ENCODE results near the gene NLRC5. TPM values are rescaled to one million over a fixed set of nuclear protein-coding genes. Genes with fewer than 3 reads are reported as not detected.
"Not testable (repeated sequence)": the region's sequence is repeated elsewhere in the genome, so short reads cannot be mapped to it uniquely, and the experiment has no call there.

NLRC5 gene
- total and polyA plus RNA-seq, 8 donors = 4.6 to 26.6 (median 9.9) TPM

- no peak overlapping the region for H3K27ac ChIP-seq
- H3K4me3 ChIP-seq = no peak overlapping the region
- no peak for DNase-seq
- TF ChIP-seq CTCF (IDR thresholded peaks at IDR 0.05) = no peak
- no peaks in the 10 kb centered on the region for H3K27me3 ChIP-seq
- no peaks in the 10 kb centered on the region for H3K36me3 ChIP-seq
- FAIRE-seq = no peak
- H3K9me3 ChIP-seq = no peaks in the 10 kb centered on the region
- 63 to 75% methylated on average over 2 of the region's 2 CpGs for WGBS, 2 donors
- no peak for ATAC-seq
- H3K4me1 ChIP-seq = peaks cover 0 to 17% (median 5%) of the 10 kb centered on the region in 3 donors
- intact Hi-C loops (cut with DNase I) = no loop called here
Measured at GRCh38 chr16:56985962-56986360, 3.4 kb upstream of the NLRC5 start.

GRCh38 chr16:56986361-56986760, 3.0 kb upstream of the NLRC5 start:
- no peaks in the 10 kb centered on the region for H3K36me3 ChIP-seq
- DNase-seq (no peak), ATAC-seq (no peak), FAIRE-seq (no peak)
- TF ChIP-seq CTCF (IDR thresholded peaks at IDR 0.05) = no peak
- intact Hi-C loops (cut with DNase I) = no loop called here
- H3K9me3 ChIP-seq = no peaks in the 10 kb centered on the region
- H3K27me3 ChIP-seq = no peaks in the 10 kb centered on the region
- H3K4me3 ChIP-seq = no peak overlapping the region
- WGBS, 2 donors = 18 to 50% methylated on average over 1 of the region's 1 CpG
- no peak overlapping the region for H3K27ac ChIP-seq
- peaks cover 0 to 17% (median 5%) of the 10 kb centered on the region in 3 donors for H3K4me1 ChIP-seq

GRCh38 chr16:56986908-56987307, 2.4 kb upstream of the NLRC5 start:
- DNase-seq; H3K27ac ChIP-seq; ATAC-seq; H3K9me3 ChIP-seq; intact Hi-C loops (cut with DNase I); H3K4me3 ChIP-seq; H3K36me3 ChIP-seq; H3K27me3 ChIP-seq; FAIRE-seq: not testable (repeated sequence)
- WGBS, 2 donors = 87 to 93% methylated on average over 4 of the region's 4 CpGs
- H3K4me1 ChIP-seq = peaks cover 0 to 17% (median 5%) of the 10 kb centered on the region in 3 donors

GRCh38 chr16:56987692-56988091, 1.7 kb upstream of the NLRC5 start:
- no peak for TF ChIP-seq CTCF (IDR thresholded peaks at IDR 0.05)
- intact Hi-C loops (cut with DNase I) = no loop called here
- no peak for DNase-seq
- H3K4me3 ChIP-seq = no peak overlapping the region
- no peaks in the 10 kb centered on the region for H3K36me3 ChIP-seq
- H3K4me1 ChIP-seq = peaks cover 0 to 17% (median 5%) of the 10 kb centered on the region in 3 donors
- FAIRE-seq = no peak
- H3K27me3 ChIP-seq = no peaks in the 10 kb centered on the region
- no peak overlapping the region for H3K27ac ChIP-seq
- no peak for ATAC-seq
- no peaks in the 10 kb centered on the region for H3K9me3 ChIP-seq
- 94 to 95% methylated on average over 2 of the region's 2 CpGs for WGBS, 2 donors

GRCh38 chr16:56988161-56988947, 1.0 kb upstream of the NLRC5 start:
- no peaks in the 10 kb centered on the region for H3K9me3 ChIP-seq
- peak overlapping the region in 1 of 4 donors; percentile 67 for H3K27ac ChIP-seq
- 91 to 93% methylated on average over 6 of the region's 6 CpGs for WGBS, 2 donors
- no peaks in the 10 kb centered on the region for H3K27me3 ChIP-seq
- ATAC-seq (peak in 3 of 4 donors; percentile 2 to 7 (median 3)), FAIRE-seq (no peak), DNase-seq (no peak)
- H3K4me3 ChIP-seq = peak overlapping the region in 2 of 4 donors; percentile 65 to 79
- H3K4me1 ChIP-seq = peaks cover 0 to 17% (median 5%) of the 10 kb centered on the region in 3 donors
- intact Hi-C loops (cut with DNase I) = no loop called here
- no peak for TF ChIP-seq CTCF (IDR thresholded peaks at IDR 0.05)
- no peaks in the 10 kb centered on the region for H3K36me3 ChIP-seq

Measured in pancreas (tissue), 10 donors.